Colonic mucosa (tissue), 4 donors: ENCODE measurements around the gene KCNJ1. TPM values are rescaled to one million over a fixed set of nuclear protein-coding genes. Genes with fewer than 3 reads are reported as not detected.
A peak's percentile ranks its signal among the peaks of the same experiment; 100 is the strongest.

Experiments
- DNase-seq: peaks from one replicate; pipeline ENCODE4 v3.0.0-alpha.2; 2020
- H3K27ac ChIP-seq: fragments of 200-600 bp; one replicate; pipeline ENCODE4 v1.8.0; 2021
- H3K27me3 ChIP-seq: fragments of 200-600 bp; one replicate; pipeline ENCODE4 v1.8.0; 2021
- H3K36me3 ChIP-seq: fragments of 200-600 bp; one replicate; pipeline ENCODE4 v1.8.0; 2021
- H3K4me1 ChIP-seq: fragments of 200-600 bp; one replicate; pipeline ENCODE4 v1.8.0; 2021; ENCODE audit warnings: mild to moderate bottlenecking
- H3K4me3 ChIP-seq: fragments of 200-600 bp; one replicate; pipeline ENCODE4 v1.8.0; 2021
- H3K9ac ChIP-seq, 2 donors: one replicate each; pipeline ENCODE4 v1.7.0; 2013; ENCODE audit warnings: control low read depth in 2 of 2, low read depth in 2 of 2, low read length in 2 of 2
- H3K9me3 ChIP-seq: fragments of 200-600 bp; one replicate; pipeline ENCODE4 v1.8.0; 2021
- CTCF ChIP-seq: fragments of 200-600 bp; IDR thresholded peaks from one replicate; pipeline ENCODE4 v1.8.0; 2022; ENCODE audit warnings: antibody characterized with exemption, mild to moderate bottlenecking
- intact Hi-C: fragments of 100-400 bp; cut with DNase I; formaldehyde crosslinking; loops from one replicate; pipeline ENCODE4 v1.14.1; 2022
- total RNA-seq, 2 donors: library from RNA; stranded (reverse); fragmentation: NEBNext Ultra II Directional in 1 of 2; extraction: Animal tissue kit (Norgen Biotek cat#: 25700) in 1 of 2; gene quantifications; one replicate each; pipeline ENCODE4 v1.2.1, GENCODE V29; 2021
- donor health status: healthy.
- donor health status: DM: no; HTN: no; CAD: no.
- donor health status: DM: no; HTN: no; CAD: no.

The KCNJ1 gene
- total RNA-seq, 2 donors from 2014 or later: not detected

DNA sequence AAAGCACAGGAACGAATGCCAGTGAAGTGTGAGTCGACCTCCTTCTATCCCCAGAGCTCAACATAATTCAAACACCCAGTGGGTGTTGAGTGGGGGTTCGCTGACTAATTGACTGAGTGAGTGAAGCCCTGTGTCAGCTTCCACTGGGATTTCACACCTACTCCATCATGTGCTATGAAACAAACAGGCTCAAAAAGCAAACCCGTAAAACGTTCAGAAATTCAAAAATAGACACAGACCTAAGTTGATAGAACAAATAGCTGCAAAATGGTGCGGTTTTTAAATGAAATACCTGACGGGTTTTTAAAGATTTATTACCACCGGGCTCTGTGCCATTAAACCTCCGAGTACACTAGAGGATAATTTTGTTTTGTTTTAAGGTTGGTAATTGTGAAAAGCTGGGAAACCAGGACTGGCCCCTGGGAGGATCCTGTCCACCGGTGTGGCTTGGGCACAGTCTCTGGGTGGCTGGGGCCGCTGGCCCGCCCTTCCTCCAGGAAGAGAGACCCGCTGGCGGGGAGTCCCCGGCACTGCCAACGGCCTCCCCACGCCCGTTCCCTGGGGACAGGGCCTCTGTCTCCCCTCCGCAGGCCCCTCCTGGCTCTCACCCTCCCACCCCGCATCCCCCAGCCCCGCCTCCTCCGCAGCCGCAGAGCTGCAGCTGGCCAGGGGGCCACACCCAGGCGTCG lies 37.7 kb upstream of the KCNJ1 start:
- peak; percentile 55 for DNase-seq

DNA sequence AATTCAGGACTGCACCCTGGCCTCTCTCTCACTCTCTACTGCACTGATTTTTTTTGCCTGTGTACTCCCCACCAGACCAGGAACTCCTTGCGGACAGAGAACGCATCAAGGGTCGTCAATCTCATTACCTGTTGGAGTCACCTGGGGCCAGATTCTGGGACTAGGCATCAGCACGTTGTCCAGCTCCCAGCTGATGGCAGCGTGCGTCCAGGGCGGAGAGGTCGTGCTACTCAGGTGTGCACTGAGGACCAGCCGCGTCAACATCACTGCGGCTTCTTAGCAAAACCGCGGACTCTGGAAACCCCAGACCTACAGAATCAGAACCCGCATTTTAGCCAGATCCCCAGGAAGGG lies 37.2 kb upstream of the KCNJ1 start:
- DNase-seq: no peak
- H3K4me1 ChIP-seq: peaks cover 6% of the 10 kb centered on the region

More for the DNA sequence above, 37.7 kb upstream of the KCNJ1 start:
- no peaks in the 10 kb centered on the region for H3K36me3 ChIP-seq
- peaks cover 6% of the 10 kb centered on the region for H3K4me1 ChIP-seq
- intact Hi-C loops: no loop called here
- H3K27ac ChIP-seq: peak overlapping the region; percentile 44
- TF ChIP-seq CTCF: no peak
- peak overlapping the region; percentile 52 for H3K4me3 ChIP-seq
- peak overlapping the region in 1 of 2 donors; percentile 35 for H3K9ac ChIP-seq
- H3K27me3 ChIP-seq: no peaks in the 10 kb centered on the region
- no peaks in the 10 kb centered on the region for H3K9me3 ChIP-seq

DNA sequence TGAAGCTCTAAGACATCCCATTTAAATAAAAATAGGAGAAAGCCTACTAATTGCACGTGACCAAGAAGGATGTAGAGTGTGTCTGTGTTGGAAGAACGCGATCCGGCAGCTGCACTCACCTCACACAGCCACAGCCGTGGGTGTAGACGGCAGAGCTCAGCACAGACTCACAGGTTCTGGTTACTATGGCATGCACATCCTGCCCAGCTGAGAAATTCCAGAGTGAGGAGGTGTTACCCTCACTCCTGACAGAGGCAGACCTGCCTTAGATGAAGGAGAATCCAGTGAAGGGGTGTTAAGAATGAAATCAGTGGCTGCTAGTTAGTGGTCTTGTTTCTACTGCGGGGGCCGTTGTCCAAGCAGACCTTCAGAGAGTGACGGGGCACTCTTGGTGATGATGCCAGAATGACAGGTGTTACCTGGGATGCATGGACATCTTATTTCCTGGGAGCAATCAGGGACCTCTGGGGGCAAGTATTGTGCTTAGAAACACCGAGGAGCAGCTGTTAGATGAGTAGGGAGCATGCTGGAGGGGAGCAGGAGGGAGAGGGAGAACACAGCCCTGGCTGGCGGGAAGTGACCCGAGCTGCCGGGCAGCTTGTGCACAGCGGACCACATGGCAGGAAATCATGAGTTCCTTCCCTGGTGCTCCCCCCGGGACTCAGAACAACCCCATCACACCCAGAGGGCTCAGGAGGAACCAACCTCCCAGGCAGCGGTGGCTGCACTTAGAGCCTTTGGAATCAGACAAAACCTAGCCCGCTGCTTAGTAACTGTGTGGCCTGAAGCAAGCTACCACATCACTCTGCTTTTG lies 36.4 kb upstream of the KCNJ1 start:
- Histone ChIP-seq H3K4me3 (no peak overlapping the region), H3K27ac (no peak overlapping the region), H3K27me3 (no peaks in the 10 kb centered on the region), H3K36me3 (no peaks in the 10 kb centered on the region), H3K9ac (no peak overlapping the region), H3K4me1 (peaks cover 6% of the 10 kb centered on the region), H3K9me3 (no peaks in the 10 kb centered on the region)
- DNase-seq: no peak
- intact Hi-C loops: no loop called here
- no peak for TF ChIP-seq CTCF

More for the DNA sequence above, 37.2 kb upstream of the KCNJ1 start:
- intact Hi-C loops: no loop called here
- no peak overlapping the region for H3K4me3 ChIP-seq
- no peak overlapping the region for H3K9ac ChIP-seq
- no peak for TF ChIP-seq CTCF
- no peaks in the 10 kb centered on the region for H3K9me3 ChIP-seq
- no peak overlapping the region for H3K27ac ChIP-seq
- H3K27me3 ChIP-seq: no peaks in the 10 kb centered on the region
- H3K36me3 ChIP-seq: no peaks in the 10 kb centered on the region

DNA sequence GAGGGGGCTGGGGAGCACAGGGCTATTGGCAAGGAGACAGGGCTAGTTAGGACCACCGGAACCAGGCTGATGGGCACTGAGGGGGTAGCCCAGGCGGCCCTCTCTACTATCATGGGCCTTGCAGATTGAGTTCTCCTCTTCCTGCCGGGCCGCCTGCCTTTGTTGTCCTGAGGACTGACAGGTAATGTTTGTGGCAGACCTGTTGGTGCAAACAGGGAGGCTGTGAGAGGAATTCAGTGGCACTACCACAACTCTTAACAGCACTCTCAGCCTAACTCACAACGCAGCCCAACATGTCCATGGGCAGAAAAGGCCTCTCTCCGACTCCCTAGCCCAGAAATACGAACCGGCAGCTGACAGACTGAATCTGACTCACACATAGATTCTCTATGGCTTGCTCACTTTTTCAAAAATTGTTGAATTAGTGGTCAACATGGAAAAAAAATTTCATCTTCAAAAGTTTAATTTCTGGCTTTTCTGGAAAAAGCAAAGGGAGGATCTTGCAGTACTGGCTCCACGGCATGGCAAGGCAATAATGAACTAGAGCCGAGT lies 35.5 kb upstream of the KCNJ1 start:
- Histone ChIP-seq H3K9ac (no peak overlapping the region), H3K4me3 (no peak overlapping the region), H3K4me1 (peaks cover 6% of the 10 kb centered on the region), H3K27me3 (no peaks in the 10 kb centered on the region), H3K27ac (no peak overlapping the region), H3K9me3 (no peaks in the 10 kb centered on the region), H3K36me3 (no peaks in the 10 kb centered on the region)
- TF ChIP-seq CTCF: no peak
- DNase-seq: no peak
- intact Hi-C loops: no loop called here

- intact Hi-C loops: no loop called here
- no peak for DNase-seq
- no peak overlapping the region for H3K27ac ChIP-seq
- H3K9ac ChIP-seq: no peak overlapping the region
- no peak overlapping the region for H3K4me3 ChIP-seq
- H3K4me1 ChIP-seq: peaks cover 6% of the 10 kb centered on the region
- no peaks in the 10 kb centered on the region for H3K9me3 ChIP-seq
- H3K36me3 ChIP-seq: no peaks in the 10 kb centered on the region
- TF ChIP-seq CTCF: no peak
- no peaks in the 10 kb centered on the region for H3K27me3 ChIP-seq
Measured at GRCh38 chr11:128901653-128902514, 34.8 kb upstream of the KCNJ1 start.
